GM10266 (cell line): ENCODE results near the gene SLC25A13.

Source experiments
- DNase-seq: peaks from one replicate; pipeline ENCODE4 v3.0.0; 2012; ENCODE audit errors: extremely low spot score
- TF ChIP-seq, protein P1 (sequence below): IDR thresholded peaks from 2 replicates; pipeline ENCODE4 v1.5.1; 2012; ENCODE audit warnings: mild to moderate bottlenecking, low read depth; ENCODE audit not compliant: control insufficient read depth, insufficient read depth; ENCODE audit errors: missing control alignments

SLC25A13 gene

DNA sequence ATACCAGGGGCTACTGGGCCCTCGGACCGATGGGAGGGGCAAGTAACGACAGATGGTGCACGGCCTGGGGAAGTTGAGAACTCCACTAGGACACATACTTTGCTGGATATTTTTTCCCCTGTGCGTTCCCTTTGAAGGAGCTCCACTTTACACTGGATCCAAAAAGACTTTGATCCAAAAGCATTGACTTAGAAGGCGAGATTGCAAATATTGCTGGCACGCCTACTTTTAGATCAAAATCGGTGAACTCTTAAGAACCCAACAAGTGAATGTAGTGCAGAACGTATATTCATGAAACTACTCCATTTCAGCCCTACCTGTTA is 436 bp upstream of the SLC25A13 start:
- TF ChIP-seq, protein P1, sequence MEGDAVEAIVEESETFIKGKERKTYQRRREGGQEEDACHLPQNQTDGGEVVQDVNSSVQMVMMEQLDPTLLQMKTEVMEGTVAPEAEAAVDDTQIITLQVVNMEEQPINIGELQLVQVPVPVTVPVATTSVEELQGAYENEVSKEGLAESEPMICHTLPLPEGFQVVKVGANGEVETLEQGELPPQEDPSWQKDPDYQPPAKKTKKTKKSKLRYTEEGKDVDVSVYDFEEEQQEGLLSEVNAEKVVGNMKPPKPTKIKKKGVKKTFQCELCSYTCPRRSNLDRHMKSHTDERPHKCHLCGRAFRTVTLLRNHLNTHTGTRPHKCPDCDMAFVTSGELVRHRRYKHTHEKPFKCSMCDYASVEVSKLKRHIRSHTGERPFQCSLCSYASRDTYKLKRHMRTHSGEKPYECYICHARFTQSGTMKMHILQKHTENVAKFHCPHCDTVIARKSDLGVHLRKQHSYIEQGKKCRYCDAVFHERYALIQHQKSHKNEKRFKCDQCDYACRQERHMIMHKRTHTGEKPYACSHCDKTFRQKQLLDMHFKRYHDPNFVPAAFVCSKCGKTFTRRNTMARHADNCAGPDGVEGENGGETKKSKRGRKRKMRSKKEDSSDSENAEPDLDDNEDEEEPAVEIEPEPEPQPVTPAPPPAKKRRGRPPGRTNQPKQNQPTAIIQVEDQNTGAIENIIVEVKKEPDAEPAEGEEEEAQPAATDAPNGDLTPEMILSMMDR: no peak
- no peak for DNase-seq

DNA sequence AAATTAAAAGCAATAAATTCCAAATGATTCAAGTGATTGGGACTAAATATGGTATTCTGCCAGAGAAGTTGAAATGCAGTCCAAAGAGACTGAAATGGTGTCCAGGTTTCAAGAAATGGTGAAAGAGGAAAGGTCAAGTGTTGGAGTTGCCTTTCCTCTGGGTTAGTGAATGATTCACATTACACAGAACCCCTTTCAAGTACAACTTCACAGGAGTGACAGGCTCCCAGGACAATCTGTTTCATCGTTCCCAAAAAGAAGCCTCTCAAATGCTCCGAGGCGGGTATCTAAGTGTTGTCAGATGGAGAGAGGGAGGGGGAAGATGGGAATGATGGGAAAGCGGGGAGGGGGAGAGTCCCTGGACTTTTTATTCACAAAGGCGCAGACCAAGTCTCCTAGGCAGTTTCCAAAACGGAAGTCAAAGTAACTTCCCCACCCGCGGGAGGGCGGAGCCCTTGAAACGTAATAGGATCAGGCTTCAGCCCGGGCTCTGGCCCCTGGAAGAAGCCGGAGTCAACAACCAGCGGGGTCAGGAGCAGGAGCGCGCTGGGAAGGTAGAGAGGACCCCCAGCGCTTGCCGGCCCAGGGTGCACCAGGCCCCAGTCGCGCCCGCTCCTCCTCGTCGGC is 754 bp downstream of the SLC25A13 start:
- TF ChIP-seq, protein P1: no peak
- DNase-seq: peak; percentile 72

DNA sequence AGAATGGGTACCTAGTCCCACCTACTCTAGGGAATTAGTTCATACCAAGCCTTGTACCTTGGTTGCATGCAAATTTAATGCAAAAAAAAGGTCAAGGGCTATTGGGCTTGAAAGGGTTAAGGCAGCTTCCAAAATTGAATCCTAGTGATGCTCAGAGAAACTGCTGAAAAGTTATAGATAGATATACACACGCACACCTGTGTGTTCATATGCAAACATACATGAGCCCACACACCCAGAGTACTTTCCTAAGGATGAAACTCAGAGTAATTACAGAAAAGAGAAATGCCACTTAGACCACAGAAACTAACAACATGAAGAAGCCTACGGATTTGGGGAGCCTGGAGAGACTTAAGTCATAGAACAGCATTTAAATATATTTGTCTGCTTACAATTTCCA is 1.5 kb downstream of the SLC25A13 start:
- TF ChIP-seq, protein P1: no peak
- peak; percentile 41 for DNase-seq

DNA sequence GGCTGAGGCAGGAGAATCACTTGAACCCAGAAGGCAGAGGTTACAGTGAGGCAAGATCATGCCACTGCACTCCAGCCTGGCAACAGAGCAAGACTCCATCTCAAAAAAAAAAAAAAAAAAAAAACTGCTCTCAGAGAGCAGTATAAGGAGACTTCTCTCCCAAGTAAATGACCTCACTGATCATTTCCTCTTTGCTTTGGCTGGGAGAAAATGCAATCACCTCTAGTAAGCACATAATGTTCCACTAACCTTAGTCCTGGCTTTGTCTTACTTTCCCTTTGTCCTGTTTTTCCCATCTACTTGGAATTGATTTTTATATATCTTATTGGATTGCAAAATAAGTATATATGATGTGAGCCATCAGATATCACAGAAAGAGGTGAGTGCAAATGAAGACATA is 2.5 kb downstream of the SLC25A13 start:
- DNase-seq: no peak

DNA sequence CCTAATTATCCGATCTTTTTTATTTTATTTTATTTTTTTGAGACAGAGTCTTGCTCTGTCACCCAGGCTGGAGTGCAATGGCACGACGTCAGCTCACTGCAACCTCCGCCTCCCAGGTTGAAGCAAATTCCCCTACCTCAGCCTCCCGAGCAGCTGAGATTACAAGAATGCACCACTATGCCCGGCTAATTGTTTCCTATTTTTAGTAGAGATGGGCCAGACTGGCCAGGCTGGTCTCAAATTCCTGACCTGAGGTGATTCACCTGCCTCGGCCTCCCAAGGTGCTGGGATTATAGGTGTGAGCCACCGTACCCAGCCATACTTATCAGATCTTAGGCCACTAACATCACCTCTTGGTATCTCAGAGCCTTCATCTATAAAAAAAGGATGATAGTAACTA is 4.9 kb downstream of the SLC25A13 start:
- TF ChIP-seq, protein P1: no peak
- DNase-seq: no peak

More for the DNA sequence above, 2.5 kb downstream of the SLC25A13 start:
- TF ChIP-seq, protein P1: no peak

DNA sequence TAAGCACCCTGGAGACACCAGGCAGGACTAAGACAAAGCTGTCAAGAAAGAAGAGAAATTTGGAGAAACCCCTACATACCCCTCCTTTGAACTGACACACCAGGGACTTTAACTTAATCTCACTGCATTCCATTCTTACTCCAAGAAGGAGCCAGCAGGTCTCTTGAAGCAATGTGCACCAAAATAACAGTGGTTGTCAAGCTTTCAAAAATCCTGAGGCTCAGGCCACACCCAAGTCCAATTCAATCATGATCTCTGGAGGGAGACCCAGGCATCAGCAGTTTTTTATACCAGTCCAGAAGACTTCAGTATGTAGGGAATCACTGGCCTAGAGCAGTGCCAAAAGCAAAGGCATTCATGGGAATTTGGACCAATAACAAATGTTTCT is 6.8 kb downstream of the SLC25A13 start:
- TF ChIP-seq, protein P1: no peak
- no peak for DNase-seq

DNA sequence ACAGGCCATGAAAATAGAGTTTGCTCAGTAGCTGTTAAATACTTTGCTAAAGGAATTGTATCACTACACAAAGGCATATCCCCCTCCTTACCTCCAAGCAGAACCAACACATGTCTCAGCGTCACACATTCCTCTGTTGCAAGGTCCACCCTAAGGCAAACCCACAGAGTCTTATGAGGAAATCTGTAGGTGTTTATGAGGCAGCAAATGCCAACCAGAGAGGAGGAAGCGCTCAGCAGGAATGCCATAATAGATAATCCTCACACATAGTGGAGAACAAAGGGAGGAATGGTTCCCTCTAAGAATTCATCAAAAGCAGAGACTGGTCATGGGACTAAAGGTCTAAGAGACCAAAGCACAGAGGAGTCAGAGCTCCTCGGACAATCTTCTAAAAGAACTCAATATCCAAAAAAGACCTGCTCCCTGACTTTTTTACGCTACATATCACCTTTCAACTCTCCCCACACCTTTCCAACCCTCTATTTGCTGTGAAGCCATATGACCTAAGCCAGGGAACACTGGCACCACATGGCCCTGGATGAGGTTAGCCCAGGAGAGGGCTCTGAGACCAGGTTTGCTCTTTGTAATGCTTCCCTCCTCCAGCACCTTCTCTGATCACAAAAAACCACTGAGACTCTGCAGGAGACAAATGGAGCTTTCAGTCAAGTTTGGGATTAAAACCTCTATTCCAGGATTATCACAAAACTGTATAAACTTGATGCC is 7.3 kb downstream of the SLC25A13 start:
- TF ChIP-seq, protein P1: no peak
- DNase-seq: no peak
